ENCODE results near the gene GPC6. TPM values are rescaled to one million over a fixed set of nuclear protein-coding genes. Genes with fewer than 3 reads are reported as not detected.

GPC6 gene
- total and polyA plus RNA-seq, 9 of the 15 experiments (the other 6 are each of a cell fraction or from before 2014, with no cell fraction given), result under 0.01 to 0.20 (median 0.01) TPM; not detected in 4

- Histone ChIP-seq H3K27ac (ENCODE audit: extremely low read depth, low read depth, low read length) (no peak overlapping the region), H3K79me2 (ENCODE audit: control insufficient read depth, insufficient read depth, low read length) (no peaks in the 10 kb centered on the region), H3K36me3 (ENCODE audit: control insufficient read depth, insufficient read depth, low read length) (no peaks in the 10 kb centered on the region), H3K9me3 (replicated peaks; ENCODE audit: control insufficient read depth, insufficient read depth, low read depth, low read length) (no peaks in the 10 kb centered on the region), H3K9me1 (ENCODE audit: control insufficient read depth, insufficient read depth, low read length) (no peaks in the 10 kb centered on the region), H2AFZ (ENCODE audit: low read depth, low read length) (no peak overlapping the region), H3K27me3 (ENCODE audit: control insufficient read depth in 2 of 2, insufficient read depth in 2 of 2, low read length in 2 of 2) (no peaks in the 10 kb centered on the region), H3K4me2 (ENCODE audit: insufficient read depth, low read length) (no peak overlapping the region), H3K9ac (ENCODE audit: insufficient read depth in 1 of 2, low read depth in 2 of 2, low read length in 2 of 2) (no peak overlapping the region), H4K20me1 (replicated peaks; ENCODE audit: control insufficient read depth, insufficient read depth, low read length) (no peaks in the 10 kb centered on the region), H3K4me3 (no peak overlapping the region), H3K4me1 (replicated peaks in 1 of 2; ENCODE audit: control insufficient read depth in 2 of 2, insufficient read depth in 2 of 2, low read length in 2 of 2) (no peaks in the 10 kb centered on the region)
- WGBS (ENCODE audit: insufficient coverage, low coverage, missing lambda C conversion rate), result 7% methylated on average over 2 of the region's 2 CpGs
- ChIA-PET CTCF (ENCODE audit: low intra/inter-chr PET ratio) (no interaction called here), POLR2A (no interaction called here)
- FAIRE-seq (no peak), ATAC-seq (no peak), DNase-seq (ENCODE audit: extremely low read depth in 1 of 4, low spot score in 3 of 4) (no peak)
- intact Hi-C loops (cut with micrococcal nuclease) (no loop called here), in situ Hi-C loops (cut with MboI) (no loop called here)
- BruUV-seq (replicated peaks), result no TSS peak
- TF ChIP-seq TOE1 (IDR thresholded peaks at IDR 0.05; ENCODE audit: borderline replicate concordance) (no peak), TOE1 (CRISPR knock-in tag; IDR thresholded peaks at IDR 0.05; ENCODE audit: borderline replicate concordance, low read depth) (no peak), LEF1 (IDR thresholded peaks at IDR 0.05) (no peak), POLR2B (IDR thresholded peaks at IDR 0.05; ENCODE audit: low read depth, partially characterized antibody) (no peak)
These were observed 931.2 kb downstream of the GPC6 start for GRCh38 chr13:94157705-94158218.

DNA sequence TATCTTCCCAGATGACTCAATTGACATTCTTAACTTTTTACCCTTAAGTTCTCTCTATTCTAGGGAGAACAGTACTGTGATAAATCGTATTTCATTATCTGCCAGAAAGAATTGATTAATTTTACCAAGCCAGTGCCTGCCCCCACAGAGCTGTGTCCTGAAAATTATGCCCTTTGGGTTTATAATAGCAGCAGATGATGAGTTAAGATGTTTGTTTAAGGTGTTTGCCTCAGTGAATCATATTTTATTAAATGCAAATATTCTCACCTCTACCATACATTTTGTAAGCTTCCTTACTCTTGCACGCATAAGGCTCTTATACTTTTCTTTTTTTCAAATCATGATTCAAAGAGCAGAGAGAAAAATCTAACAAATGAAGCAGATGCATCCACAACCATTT, 934.3 kb downstream of the GPC6 start:
- no TSS peak for BruUV-seq (replicated peaks)
- Histone ChIP-seq H3K9me3 (replicated peaks; ENCODE audit: control insufficient read depth, insufficient read depth, low read depth, low read length) (no peaks in the 10 kb centered on the region), H3K27me3 (ENCODE audit: control insufficient read depth in 2 of 2, insufficient read depth in 2 of 2, low read length in 2 of 2) (no peaks in the 10 kb centered on the region), H3K4me3 (no peak overlapping the region), H3K36me3 (ENCODE audit: control insufficient read depth, insufficient read depth, low read length) (no peaks in the 10 kb centered on the region), H3K9ac (ENCODE audit: insufficient read depth in 1 of 2, low read depth in 2 of 2, low read length in 2 of 2) (no peak overlapping the region), H3K4me1 (replicated peaks in 1 of 2; ENCODE audit: control insufficient read depth in 2 of 2, insufficient read depth in 2 of 2, low read length in 2 of 2) (no peaks in the 10 kb centered on the region), H3K9me1 (ENCODE audit: control insufficient read depth, insufficient read depth, low read length) (no peaks in the 10 kb centered on the region), H4K20me1 (replicated peaks; ENCODE audit: control insufficient read depth, insufficient read depth, low read length) (no peaks in the 10 kb centered on the region), H3K27ac (ENCODE audit: extremely low read depth, low read depth, low read length) (no peak overlapping the region), H3K79me2 (ENCODE audit: control insufficient read depth, insufficient read depth, low read length) (no peaks in the 10 kb centered on the region), H2AFZ (ENCODE audit: low read depth, low read length) (no peak overlapping the region), H3K4me2 (ENCODE audit: insufficient read depth, low read length) (no peak overlapping the region)
- ATAC-seq, result no peak
- TF ChIP-seq FUS (optimal IDR thresholded peaks at IDR 0.05; ENCODE audit: low read depth, low read length), result no peak
- TF ChIP-seq POLR2B (IDR thresholded peaks at IDR 0.05; ENCODE audit: low read depth, partially characterized antibody), result no peak
- TF ChIP-seq PURB (CRISPR knock-in tag; IDR thresholded peaks at IDR 0.05; ENCODE audit: low read depth), result no peak
- TF ChIP-seq BCL6 (CRISPR knock-in tag; IDR thresholded peaks at IDR 0.05), result no peak
- TF ChIP-seq HEY1 (CRISPR knock-in tag; IDR thresholded peaks at IDR 0.05; ENCODE audit: borderline replicate concordance), result no peak
- no peak for TF ChIP-seq SUPT5H (IDR thresholded peaks at IDR 0.05)
- in situ Hi-C loops (cut with MboI) (no loop called here), intact Hi-C loops (cut with micrococcal nuclease) (no loop called here)
- no peak for DNase-seq (ENCODE audit: extremely low read depth in 1 of 4, low spot score in 3 of 4)
- no peak for FAIRE-seq
- ChIA-PET CTCF (ENCODE audit: low intra/inter-chr PET ratio) (no interaction called here), POLR2A (no interaction called here)
- WGBS (ENCODE audit: insufficient coverage, low coverage, missing lambda C conversion rate), result 0% methylated on average over 2 of the region's 2 CpGs
